Measurements from ENCODE around the gene C15orf62.

C15orf62 gene

GRCh38 chr15:40750885-40751284 lies 18.9 kb upstream of the C15orf62 start:
- TF ChIP-seq POLR2AphosphoS5 (IDR thresholded peaks at IDR 0.05; ENCODE audit: borderline replicate concordance, low read depth, low read length) (no peak), EZH2 (IDR thresholded peaks at IDR 0.05) (no peak), FOXP2 (optimal IDR thresholded peaks at IDR 0.05; ENCODE audit: control extremely low read depth, extremely low read length, insufficient read depth) (no peak)
- H3K9me3 ChIP-seq (ENCODE audit: low read depth, low read length), result no peaks in the 10 kb centered on the region
- no peak overlapping the region for H3K27ac ChIP-seq
- no peak for DNase-seq (ENCODE audit: low read depth, low spot score)
- H3K4me3 ChIP-seq, result no peak overlapping the region
- no peak overlapping the region for H3K9ac ChIP-seq (ENCODE audit: insufficient read length)
- peaks cover 20% of the 10 kb centered on the region for H3K36me3 ChIP-seq (ENCODE audit: insufficient read depth, low read length)

DNA sequence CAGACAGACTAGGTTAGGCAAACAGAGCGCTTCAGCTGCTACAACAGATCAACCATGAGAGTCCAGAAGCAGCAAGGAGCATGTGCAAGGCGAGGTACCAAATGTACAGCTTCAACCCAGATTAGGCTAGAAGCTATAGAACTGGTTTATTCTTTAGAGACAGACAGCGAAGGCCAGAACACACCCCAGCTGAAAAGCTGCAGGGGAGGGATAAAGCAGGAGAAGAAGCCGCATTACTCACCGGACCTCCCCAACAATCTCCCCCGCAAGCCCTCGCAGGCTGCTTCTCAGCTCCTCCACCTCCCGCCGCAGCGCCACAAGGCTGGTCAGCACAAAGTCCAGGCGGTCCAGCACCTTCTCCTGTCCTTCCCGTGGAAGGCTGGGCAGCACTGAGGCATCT lies 18.0 kb upstream of the C15orf62 start:
- Histone ChIP-seq H3K4me3 (no peak overlapping the region), H3K36me3 (ENCODE audit: insufficient read depth, low read length) (peaks cover 20% of the 10 kb centered on the region), H3K9me3 (ENCODE audit: low read depth, low read length) (no peaks in the 10 kb centered on the region), H3K9ac (ENCODE audit: insufficient read length) (no peak overlapping the region), H3K27ac (no peak overlapping the region)
- no peak for DNase-seq (ENCODE audit: low read depth, low spot score)
- TF ChIP-seq EZH2 (IDR thresholded peaks at IDR 0.05) (no peak), FOXP2 (optimal IDR thresholded peaks at IDR 0.05; ENCODE audit: control extremely low read depth, extremely low read length, insufficient read depth) (no peak), POLR2AphosphoS5 (IDR thresholded peaks at IDR 0.05; ENCODE audit: borderline replicate concordance, low read depth, low read length) (no peak)

DNA sequence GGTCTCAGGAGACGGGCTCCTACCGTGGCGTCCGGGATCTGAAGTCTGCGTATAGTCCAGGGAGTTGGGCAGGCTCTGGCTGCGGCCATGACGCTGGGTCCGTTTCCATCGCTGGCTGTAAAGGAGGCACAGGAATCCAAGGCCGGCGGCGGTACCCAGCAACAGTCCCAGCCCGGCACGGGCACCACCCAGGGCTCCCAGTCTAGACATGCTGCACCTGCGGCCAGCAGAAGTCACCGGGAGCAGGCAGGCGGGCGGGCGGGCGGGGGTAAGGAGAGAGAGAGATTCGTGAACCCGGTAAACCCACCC lies 15.3 kb upstream of the C15orf62 start:
- Histone ChIP-seq H3K27ac (no peak overlapping the region), H3K9me3 (ENCODE audit: low read depth, low read length) (no peaks in the 10 kb centered on the region), H3K4me3 (peak overlapping the region; percentile 93), H3K36me3 (ENCODE audit: insufficient read depth, low read length) (peaks cover 13% of the 10 kb centered on the region), H3K9ac (ENCODE audit: insufficient read length) (peak overlapping the region; percentile 97)
- TF ChIP-seq FOXP2 (optimal IDR thresholded peaks at IDR 0.05; ENCODE audit: control extremely low read depth, extremely low read length, insufficient read depth) (no peak), POLR2AphosphoS5 (IDR thresholded peaks at IDR 0.05; ENCODE audit: borderline replicate concordance, low read depth, low read length) (no peak), EZH2 (IDR thresholded peaks at IDR 0.05) (no peak)
- DNase-seq (ENCODE audit: low read depth, low spot score), result no peak

DNA sequence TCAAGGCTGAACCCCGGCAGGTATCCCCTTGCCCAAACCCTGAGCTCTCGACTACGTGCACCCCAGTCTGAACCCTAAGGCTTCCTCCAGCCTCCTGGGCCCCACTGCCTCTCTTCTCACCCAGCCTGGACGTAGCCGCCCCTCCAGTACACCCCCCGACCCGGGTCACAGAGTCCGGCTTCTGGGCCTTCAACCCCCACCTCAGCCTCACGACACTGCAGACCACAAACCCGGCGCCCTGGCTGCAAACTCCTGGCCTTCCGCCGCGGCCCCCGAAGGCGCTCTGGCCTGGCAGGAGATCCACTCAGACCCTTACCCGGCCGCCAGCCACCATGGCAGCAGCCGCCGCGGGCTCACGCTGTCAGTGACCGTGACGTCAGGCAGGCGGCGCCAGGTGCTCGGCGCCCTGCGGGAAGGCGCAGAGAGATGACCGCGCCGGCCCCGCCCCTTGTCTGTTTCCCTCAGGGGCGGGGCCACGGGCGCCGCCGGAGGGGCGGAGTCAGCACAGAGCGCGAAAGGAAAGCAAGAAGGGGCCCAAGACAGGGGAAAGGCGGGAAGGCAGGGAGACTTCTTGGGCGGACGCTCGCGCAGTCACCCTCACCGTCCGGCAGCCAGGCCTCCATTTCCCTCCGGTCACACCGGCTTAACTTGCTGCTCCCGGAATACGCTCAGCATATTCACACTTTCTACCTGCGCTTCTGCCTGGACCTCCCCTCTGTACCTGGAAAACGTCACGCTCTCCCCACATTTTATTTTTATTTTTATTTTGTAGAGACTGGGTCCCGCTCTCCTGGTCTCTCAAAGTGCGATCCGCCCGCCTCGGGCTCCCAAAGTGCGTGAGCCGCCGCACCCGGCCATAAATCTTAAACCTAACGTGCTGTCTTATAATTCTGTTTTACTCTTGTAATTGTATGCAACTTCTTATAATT lies 14.6 kb upstream of the C15orf62 start, which contains the start of gene RMDN3:
Gene RMDN3 (minus strand): TSS at position 372 of the 929 bp plus-strand sequence. CDS start 471 bp downstream, outside the sequence.
- Histone ChIP-seq H3K27ac (peak within 1 kb of the TSS; percentile 99), H3K9me3 (ENCODE audit: low read depth, low read length) (no peaks in the 10 kb centered on the region), H3K36me3 (ENCODE audit: insufficient read depth, low read length) (peaks cover 10% of the 10 kb centered on the region; the same call in 1 of the 2 replicates), H3K4me3 (peak within 1 kb of the TSS; percentile 93), H3K9ac (ENCODE audit: insufficient read length) (peak within 1 kb of the TSS; percentile 97)
- TF ChIP-seq FOXP2 (optimal IDR thresholded peaks at IDR 0.05; ENCODE audit: control extremely low read depth, extremely low read length, insufficient read depth) (peak; percentile 59), POLR2AphosphoS5 (IDR thresholded peaks at IDR 0.05; ENCODE audit: borderline replicate concordance, low read depth, low read length) (peak; percentile 87), EZH2 (IDR thresholded peaks at IDR 0.05) (no peak)
- DNase-seq (ENCODE audit: low read depth, low spot score), result peak; percentile 70

DNA sequence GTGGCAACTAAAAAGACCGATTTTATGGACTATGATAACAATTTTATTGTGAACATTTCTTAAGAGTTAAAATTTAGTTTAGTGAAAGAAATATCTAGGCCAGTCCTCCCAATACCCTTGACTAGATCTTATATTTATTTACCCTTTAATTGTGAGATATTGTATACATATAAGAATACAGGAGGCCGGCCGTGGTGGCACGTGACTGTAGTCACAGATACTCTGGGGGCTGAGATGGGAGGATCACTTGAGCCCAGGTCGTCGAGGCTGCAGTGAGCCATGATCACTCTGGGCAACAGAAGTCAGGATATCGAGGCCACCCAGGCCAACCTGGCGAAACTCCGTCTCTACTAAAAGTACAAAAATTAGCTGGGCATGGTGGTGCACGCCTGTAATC lies 14.0 kb upstream of the C15orf62 start:
- peak overlapping the region; percentile 93 for H3K4me3 ChIP-seq
- peak overlapping the region; percentile 97 for H3K9ac ChIP-seq (ENCODE audit: insufficient read length)
- no peak for DNase-seq (ENCODE audit: low read depth, low spot score)
- H3K9me3 ChIP-seq (ENCODE audit: low read depth, low read length), result no peaks in the 10 kb centered on the region
- H3K27ac ChIP-seq, result peak overlapping the region; percentile 99
- TF ChIP-seq EZH2 (IDR thresholded peaks at IDR 0.05) (no peak), POLR2AphosphoS5 (IDR thresholded peaks at IDR 0.05; ENCODE audit: borderline replicate concordance, low read depth, low read length) (no peak), FOXP2 (optimal IDR thresholded peaks at IDR 0.05; ENCODE audit: control extremely low read depth, extremely low read length, insufficient read depth) (no peak)
- peaks cover 6% of the 10 kb centered on the region; the same call in 1 of the 2 replicates for H3K36me3 ChIP-seq (ENCODE audit: insufficient read depth, low read length)

- no peak overlapping the region for H3K4me3 ChIP-seq
- peaks cover 5% of the 10 kb centered on the region; the same call in 1 of the 2 replicates for H3K36me3 ChIP-seq (ENCODE audit: insufficient read depth, low read length)
- no peaks in the 10 kb centered on the region for H3K9me3 ChIP-seq (ENCODE audit: low read depth, low read length)
- no peak overlapping the region for H3K9ac ChIP-seq (ENCODE audit: insufficient read length)
- H3K27ac ChIP-seq, result peak overlapping the region; percentile 56
- TF ChIP-seq FOXP2 (optimal IDR thresholded peaks at IDR 0.05; ENCODE audit: control extremely low read depth, extremely low read length, insufficient read depth), result no peak
- TF ChIP-seq POLR2AphosphoS5 (IDR thresholded peaks at IDR 0.05; ENCODE audit: borderline replicate concordance, low read depth, low read length), result no peak
- no peak for TF ChIP-seq EZH2 (IDR thresholded peaks at IDR 0.05)
- no peak for DNase-seq (ENCODE audit: low read depth, low spot score)
Measured at GRCh38 chr15:40756938-40757337, 12.8 kb upstream of the C15orf62 start.

DNA sequence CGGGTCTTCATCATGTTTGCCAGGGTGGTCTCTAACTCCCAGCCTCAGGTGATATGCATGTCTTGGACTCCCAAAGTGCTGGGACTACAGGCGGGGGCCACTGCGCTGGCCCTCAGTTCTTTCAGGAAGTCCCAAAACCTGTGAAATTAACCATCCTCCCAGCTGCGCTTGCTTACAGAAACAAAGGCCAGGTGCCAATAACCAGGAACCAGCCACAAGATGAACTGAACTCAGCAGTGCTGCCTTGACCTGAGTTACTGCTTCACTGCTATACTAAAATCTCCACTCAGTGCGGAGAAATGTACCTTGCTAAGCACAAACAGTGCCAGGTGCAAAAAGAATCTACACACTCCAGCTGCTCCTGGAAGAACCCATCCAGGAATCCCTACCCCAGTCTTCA lies 9.8 kb upstream of the C15orf62 start:
- Histone ChIP-seq H3K36me3 (ENCODE audit: insufficient read depth, low read length) (no peaks in the 10 kb centered on the region), H3K4me3 (no peak overlapping the region), H3K9ac (ENCODE audit: insufficient read length) (no peak overlapping the region), H3K27ac (no peak overlapping the region), H3K9me3 (ENCODE audit: low read depth, low read length) (no peaks in the 10 kb centered on the region)
- TF ChIP-seq POLR2AphosphoS5 (IDR thresholded peaks at IDR 0.05; ENCODE audit: borderline replicate concordance, low read depth, low read length) (no peak), FOXP2 (optimal IDR thresholded peaks at IDR 0.05; ENCODE audit: control extremely low read depth, extremely low read length, insufficient read depth) (no peak), EZH2 (IDR thresholded peaks at IDR 0.05) (no peak)
- no peak for DNase-seq (ENCODE audit: low read depth, low spot score)

GRCh38 chr15:40762919-40763800 lies 6.6 kb upstream of the C15orf62 start:
- H3K36me3 ChIP-seq (ENCODE audit: insufficient read depth, low read length), result no peaks in the 10 kb centered on the region; the same call in 1 of the 2 replicates
- peak overlapping the region; percentile 73 for H3K9ac ChIP-seq (ENCODE audit: insufficient read length)
- peak overlapping the region; percentile 75 for H3K27ac ChIP-seq
- TF ChIP-seq POLR2AphosphoS5 (IDR thresholded peaks at IDR 0.05; ENCODE audit: borderline replicate concordance, low read depth, low read length) (peak; percentile 24; the same call in 1 of the 2 replicates), EZH2 (IDR thresholded peaks at IDR 0.05) (no peak)
- H3K4me3 ChIP-seq, result peak overlapping the region; percentile 79
- no peaks in the 10 kb centered on the region for H3K9me3 ChIP-seq (ENCODE audit: low read depth, low read length)
- DNase-seq (ENCODE audit: low read depth, low spot score), result no peak

Measured in SK-N-MC (cell line).